Measurements from ENCODE around the gene GAS7.

The GAS7 gene

DNA sequence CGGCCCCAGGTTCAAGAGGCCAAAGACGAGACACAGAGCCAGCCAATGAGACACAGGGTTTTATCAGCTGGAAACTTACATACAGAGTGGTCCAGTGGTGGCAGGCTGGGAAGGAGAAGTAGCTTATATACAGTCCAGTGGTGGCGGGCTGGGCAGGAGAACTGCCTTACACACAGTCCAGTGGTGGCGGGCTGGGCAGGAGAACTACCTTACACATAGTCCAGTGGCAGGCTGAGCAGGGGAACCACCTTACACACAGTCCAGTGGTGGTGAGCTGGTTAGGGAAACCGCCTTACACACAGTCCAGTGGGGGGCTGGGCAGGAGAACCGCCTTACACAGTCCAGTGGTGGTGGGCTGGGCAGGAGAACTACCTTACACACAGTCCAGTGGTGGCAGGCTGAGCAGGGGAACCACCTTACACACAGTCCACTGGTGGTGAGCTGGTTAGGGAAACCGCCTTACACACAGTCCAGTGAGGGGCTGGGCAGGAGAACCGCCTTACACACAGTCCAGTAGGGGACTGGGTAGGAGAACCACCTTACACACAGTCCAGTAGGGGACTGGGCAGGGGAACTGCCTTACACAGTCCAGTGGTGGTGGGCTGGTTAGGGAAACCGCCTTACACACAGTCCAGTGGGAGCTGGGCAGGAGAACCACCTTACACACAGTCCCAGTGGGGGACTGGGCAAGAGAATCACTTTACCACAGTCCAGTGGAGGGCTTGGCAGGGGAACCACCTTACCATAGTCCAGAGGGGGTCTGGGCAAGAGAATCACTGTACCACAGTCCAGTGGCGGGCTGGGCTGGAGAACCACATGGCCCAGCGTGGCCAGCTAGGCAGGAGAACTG lies 90.9 kb downstream of the GAS7 start:
- no peak for DNase-seq

DNA sequence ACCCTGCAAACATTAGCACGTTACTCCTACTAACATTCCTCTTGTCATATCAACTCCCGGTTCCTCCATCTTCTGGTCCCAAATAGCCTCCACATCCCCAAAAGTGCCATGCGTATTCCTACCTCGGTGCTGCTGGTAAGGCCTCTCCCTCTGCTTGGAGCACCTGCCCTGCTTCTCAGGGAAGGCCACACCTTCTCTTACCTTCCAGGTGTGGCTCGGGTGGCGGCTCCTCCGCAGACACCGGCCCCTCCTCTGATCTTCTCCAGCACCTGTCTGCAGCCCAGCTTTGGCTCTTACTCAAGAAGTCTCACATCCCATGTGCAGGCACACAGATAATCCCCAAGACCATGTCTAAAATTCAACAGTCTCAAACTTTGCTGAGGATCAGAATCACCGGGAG lies 92.3 kb downstream of the GAS7 start:
- DNase-seq, result no peak

DNA sequence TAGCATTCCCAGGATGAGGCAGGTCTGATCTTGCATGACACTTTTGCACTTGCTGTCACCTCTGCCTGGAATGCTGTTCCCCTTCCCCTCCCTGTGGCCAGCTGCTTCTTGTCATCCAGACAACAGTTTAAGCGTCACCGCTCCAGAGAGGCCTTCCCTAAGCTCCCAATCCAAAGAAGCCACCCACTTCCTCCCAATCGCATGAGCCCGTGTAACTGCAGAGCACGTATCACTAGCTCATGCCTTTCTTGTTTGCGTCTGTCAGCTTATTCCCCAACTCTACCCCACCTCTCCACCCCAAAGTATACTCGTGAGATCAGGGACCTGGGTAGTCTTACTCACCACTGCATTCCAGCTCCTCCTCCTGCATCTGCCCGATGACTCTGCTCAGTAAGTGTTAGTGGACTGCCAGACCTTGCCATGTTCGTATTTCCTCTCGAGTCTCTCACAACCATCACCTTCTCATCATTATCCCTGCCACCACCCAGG lies 92.8 kb downstream of the GAS7 start:
- peak; percentile 48 for DNase-seq

DNA sequence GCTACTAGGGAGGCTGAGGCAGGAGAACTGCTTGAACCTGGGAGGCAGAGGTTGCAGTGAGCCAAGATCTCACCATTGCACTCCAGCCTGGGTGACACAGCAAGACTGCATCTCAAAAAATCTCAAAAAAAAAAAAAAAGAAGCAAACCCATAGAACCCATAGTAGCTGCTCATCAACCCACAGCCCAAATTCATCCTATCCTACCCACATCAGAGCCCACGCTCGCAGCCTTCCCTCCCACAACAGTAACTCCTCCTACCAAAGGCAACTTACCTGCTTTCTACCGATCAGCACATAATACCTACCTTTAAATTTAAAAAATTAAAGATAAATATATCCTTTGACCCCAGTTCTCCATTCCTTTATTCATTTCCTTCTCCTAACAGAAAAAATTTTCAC lies 94.7 kb downstream of the GAS7 start:
- no peak for DNase-seq

DNA sequence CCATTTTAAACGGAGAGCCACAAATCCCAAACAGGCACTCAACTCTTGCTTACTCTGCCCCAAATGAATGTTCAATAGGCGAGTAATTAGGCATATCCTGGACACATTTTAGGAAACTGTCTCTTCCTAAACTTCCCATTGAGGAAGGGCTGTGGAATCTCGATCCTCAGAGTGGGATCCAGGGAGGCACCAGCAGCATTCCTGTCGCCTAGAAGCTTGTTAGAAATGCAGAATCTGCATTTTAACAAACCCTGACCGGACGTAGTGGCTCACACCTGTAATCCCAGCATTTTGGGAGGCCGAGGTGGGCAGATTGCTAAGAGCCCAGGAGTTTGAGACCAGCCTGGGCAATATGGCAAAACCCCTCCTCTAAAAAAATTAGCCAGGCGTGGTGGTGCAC lies 95.6 kb downstream of the GAS7 start:
- DNase-seq, result no peak

DNA sequence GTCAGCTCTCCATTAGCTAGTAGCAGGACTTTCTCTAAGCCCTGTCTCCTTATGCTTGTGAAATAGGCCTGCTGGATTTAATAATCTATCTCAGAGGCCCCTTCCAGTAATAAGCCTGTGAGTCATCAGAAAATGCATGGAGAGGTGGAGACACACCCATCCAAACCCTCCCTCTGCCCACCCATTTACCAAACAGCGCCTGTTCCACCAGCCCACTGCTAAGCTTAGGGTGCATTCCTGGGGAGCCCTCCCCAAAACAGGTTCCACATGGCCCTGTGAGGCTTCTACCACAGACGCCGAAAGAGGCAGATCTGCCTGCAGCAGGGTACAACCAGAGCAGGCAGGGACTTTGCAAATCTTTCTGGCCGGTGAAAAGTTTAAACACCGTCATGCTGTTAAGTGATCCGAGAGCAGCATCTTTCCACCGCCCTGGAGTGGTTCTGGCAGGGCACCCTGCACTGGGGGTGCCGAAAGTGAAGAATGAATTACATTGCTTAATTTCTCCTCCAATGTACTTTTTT lies 99.3 kb downstream of the GAS7 start:
- DNase-seq, result peak; percentile 86

DNA sequence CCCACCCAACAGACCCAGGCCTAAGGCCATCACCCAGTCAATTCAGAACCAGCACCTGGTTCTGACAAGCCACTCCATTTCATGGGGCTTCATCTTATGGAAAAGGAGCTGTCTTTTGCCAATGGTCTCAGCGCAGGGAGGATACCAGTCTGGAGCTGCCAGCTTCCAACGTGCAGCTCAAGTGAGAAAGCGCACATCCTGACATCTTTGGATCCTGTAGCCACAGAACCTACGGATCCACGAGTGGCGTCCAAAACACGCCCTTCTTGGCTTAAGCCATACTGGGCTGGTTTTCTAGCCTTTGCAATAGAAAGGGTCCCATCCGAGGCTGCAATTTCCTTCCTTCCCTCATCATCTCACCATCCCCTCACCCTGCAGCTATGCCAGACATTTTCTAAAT lies 101.8 kb downstream of the GAS7 start:
- DNase-seq, result no peak

DNA sequence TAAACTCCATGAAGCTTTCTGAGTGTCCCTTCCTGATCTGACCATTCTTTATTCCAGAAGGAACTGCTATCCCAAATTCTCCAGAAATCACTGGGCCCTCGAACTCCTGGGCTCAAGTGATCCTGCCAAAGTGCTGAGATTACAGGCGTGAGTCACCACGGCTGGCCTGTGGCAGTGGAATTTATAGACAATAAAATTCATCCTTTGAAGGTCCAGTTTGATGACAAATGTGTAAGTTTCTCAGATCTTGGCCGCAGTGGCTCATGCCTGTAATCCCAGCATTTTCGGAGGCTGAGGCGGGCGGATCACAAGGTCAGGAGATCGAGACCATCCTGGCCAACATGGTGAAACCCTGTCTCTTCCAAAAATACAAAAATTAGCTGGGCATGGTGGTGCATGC lies 103.1 kb downstream of the GAS7 start:
- peak; percentile 65 for DNase-seq

DNA sequence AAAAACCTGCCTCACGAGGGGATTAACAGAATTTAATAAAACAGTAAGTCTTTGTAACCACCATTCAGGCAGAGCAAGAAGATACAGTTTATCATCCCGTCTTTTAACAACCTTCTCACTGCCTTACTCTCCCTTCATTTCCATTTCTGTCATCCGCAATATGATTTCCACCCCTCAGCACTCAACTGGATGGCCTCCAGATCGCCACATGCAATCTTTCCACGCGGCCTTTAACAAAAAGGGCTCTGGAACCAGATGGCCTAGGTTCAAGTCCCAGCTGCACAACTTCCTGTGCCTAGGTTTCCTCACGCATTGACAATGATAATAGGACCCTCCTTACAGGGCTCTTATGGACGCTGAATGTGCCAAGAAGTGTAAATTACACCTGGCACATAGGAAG lies 103.6 kb downstream of the GAS7 start:
- no peak for DNase-seq

DNA sequence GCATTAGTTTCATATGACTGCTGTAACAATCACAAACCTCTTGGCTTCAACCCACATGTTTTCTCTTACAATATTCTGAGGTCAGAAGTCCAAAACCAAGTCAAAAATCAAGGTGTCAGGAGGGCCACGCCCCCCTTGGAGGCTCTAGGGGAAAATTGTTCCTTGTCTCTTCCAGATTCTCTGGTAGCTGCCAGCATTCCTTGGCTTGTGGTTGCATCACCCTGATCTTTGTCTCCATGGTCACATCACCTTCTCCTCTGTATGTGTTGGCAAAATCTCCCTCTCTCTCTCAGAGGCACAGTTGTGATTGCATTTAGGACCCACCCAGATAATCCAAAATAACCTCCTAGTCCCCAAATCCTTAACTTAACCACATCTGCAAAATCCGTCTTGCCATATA lies 105.8 kb downstream of the GAS7 start:
- no peak for DNase-seq

DNA sequence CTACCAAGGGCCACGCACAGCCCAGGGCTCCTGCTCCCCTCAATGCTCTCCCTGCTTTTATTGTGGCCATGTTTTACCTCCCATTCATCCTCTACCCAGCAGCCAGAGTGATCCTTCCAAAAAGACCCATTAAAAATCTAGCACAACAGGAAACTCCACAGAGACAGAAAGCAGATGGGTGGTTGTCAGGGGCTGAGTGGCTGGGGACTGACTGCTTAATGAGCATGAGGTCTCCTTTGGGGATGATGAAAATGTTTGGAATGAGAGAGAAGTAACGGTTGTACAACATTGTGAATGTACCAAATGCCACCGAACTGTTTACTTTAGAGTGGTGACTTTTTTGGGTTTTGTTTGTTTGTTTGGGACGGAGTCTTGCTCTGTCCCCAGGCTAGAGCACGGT lies 107.4 kb downstream of the GAS7 start:
- DNase-seq, result peak; percentile 27

DNA sequence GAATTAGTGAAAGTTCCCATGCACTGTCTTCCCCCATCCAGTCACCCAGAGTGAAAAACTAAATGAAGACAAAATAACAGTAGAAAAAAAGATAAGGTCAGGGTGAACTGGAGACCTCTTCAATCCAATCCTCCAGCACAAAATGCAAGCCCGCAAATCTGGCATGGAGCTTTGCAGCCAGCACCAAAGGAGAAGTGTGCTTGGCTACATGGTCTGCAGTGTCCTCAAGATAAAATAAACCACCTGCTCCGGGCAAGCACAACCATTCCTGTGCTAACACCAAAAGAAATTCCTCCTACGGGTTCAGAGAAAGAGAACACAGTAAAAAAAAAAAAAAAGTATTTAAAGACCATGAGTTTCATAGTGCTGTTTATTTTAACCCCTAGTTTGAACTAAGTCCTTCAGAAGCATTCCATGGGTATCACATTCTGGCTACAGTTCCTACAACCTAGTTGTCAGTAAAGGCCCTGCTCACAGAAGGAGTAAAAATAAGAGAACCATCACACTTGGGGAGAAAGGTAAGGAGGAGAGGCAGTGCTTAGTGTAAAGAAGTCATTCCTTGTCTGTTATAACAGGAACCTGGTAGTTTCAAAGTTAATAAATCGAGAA lies 109.1 kb downstream of the GAS7 start:
- DNase-seq, result no peak

DNA sequence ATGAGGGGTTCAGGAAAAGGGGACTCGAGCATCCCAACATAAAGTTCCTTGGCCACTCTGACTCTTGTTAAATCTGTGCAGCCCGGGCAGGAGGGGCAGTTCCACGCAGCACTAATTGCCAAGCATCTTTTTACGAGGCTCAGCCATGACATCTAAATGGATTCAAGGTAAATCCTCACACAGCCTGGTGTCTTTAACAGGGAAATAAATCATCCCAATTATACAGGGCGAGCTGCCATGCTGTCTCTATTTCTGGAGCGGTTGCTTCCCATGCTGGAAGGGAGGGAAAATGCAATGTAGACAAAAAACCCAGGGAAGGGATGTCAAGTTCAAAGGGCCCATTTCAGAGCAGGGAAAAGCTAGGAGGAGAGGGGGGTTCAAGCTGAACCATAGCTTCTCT lies 110.0 kb downstream of the GAS7 start:
- no peak for DNase-seq

DNA sequence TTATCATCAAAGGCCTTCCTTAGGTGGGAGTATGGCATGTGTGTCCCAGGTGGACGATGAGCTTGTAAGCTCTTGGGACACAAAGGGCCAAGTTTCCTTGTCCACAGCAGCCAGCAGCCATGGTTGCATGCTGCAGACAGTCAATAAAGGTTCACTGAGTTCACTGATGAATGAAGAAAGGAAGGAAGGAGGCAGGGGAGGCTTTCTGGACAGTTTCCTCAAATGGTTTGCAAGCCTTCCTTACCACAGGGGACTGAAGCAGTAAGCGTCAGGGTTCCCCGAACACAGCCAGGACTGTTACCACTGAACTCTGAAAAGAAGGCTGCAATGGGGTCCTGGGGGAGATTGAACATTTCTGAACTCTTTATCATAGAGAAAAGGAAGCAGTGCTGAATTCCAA lies 111.1 kb downstream of the GAS7 start:
- peak; percentile 25 for DNase-seq

DNA sequence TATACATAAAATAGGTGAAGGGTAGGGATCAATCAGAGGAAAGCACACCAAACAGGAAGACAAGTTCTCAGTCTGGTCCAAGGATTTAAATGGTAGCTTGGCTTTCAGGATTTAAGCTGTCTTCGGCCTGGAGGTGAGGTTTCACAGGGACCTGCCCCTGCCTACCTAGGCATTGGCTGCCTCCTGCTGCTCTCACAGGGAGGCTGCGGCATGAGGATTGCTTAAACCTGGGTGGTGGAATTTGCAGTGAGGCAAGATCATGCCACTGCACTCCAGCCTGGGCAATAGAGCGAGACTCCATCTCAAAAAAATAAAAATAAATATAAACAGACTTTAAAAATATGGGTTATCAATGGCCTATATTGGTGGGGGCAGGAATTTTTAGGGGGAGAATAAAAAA lies 114.5 kb downstream of the GAS7 start:
- DNase-seq, result no peak

DNA sequence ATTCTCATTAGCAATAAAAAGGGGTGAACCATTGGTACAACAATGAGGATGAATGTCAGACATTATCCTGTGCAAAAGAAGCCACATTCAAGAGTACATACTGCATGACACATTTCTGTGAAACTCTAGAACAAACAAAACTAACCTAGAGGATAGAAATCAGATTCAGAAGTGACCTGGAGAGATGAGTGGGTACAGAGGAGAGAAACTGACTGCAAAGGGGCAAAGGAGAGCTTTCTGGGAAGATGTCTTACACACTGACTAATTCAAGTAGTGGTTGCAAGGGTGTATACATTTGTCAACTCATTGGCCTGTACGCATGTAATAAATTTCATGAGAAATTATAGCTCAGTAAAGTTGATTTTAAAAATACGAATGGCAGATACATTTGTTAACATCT lies 115.6 kb downstream of the GAS7 start:
- DNase-seq, result no peak

DNA sequence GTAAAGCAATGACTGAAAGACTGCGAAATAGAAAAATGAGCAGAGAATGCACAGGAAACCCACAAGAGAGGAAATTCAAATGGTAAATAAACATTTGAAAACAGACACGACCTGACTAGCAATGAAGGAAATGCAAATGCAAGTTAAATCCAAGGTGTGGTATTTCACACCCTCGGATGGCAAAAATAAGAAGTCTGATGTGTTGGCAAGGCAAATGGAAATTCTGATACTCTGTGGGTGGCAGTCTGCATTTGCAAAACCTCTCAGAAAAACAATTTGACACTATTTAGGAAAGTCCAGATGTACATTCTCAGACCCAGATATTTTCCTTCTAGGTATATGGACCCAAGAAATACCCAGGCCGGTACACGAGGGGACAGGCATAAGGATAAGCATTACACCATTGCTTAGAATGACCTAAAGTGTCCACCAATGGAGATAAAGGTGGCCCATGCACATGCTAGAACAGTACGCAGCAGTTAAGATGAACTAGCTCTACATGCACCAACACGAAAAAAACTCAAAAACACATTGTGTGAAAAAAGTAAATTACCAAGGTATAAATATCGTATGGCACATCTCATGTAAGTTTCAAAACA lies 116.7 kb downstream of the GAS7 start:
- no peak for DNase-seq

DNA sequence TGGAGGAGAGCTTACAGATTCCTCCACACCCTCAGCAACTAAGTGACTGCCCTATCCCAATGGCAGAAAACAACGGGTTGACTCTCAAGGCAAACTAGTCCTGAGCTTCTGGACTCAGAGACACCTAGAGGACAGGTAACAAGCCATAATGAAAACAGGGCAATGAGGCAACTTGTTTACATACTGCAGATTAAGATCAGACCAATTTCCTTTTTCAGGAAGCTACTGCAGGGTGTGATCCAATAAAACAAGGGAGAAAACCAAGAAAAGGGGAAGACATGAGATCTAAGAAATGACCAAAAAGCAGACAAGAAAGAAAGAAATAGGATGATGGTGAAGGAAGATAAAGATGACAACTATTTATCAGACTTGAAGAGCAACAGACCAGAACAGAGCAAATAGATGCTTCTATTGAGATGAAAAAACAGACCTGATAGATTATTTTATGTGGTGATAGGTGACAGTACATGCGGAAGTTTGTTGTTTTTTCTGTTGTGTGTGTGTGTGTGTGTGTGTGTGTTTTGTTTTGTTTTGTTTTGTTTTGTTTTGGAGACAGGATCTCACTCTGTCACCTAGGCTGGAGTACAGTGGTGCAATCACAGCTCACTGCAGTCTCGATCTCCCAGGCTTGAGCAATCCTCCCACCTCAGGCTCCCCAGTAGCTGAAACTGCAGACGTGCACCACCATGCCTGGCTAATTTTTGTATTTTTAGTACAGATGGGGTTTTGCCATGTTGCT lies 120.7 kb downstream of the GAS7 start:
- no peak for DNase-seq

DNA sequence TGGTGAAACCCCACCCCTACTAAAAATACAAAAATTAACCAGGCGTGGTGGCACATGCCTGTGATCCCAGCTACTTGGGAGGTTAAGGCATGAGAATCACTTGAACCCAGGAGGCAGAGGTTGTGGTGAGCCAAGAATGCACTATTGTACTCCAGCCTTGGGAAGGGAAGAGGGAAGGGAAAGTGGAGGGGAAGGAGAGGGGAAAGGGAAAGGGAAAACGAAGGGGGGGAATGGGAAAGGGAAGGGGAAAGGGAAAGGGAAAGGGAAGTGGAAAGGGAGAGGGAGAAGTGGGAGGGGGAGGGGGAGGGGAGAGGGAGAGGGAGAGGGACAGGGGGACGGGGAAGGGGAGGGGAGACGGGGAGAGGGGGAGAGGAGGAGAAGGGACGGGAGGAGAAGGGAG lies 122.5 kb downstream of the GAS7 start:
- DNase-seq, result no peak

DNA sequence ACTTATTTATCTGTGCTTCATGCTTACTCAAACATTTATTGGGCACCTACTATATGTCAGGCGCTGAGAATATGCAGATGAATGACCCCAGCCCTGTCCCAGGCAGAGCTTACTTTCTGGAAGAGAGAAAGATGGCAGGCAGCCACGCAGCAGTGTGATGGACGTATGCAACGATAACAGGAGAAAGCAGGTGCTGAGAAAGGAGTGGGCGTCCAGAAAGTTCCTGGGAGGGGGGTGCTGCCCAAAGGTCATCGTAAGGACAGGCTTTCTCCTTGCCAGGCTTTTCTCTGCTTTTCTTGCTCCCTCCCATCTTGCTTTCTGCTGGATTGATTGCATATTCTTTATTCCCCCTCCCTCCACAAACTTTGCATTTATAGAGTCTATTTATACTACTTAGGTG lies 124.5 kb downstream of the GAS7 start:
- no peak for DNase-seq

DNA sequence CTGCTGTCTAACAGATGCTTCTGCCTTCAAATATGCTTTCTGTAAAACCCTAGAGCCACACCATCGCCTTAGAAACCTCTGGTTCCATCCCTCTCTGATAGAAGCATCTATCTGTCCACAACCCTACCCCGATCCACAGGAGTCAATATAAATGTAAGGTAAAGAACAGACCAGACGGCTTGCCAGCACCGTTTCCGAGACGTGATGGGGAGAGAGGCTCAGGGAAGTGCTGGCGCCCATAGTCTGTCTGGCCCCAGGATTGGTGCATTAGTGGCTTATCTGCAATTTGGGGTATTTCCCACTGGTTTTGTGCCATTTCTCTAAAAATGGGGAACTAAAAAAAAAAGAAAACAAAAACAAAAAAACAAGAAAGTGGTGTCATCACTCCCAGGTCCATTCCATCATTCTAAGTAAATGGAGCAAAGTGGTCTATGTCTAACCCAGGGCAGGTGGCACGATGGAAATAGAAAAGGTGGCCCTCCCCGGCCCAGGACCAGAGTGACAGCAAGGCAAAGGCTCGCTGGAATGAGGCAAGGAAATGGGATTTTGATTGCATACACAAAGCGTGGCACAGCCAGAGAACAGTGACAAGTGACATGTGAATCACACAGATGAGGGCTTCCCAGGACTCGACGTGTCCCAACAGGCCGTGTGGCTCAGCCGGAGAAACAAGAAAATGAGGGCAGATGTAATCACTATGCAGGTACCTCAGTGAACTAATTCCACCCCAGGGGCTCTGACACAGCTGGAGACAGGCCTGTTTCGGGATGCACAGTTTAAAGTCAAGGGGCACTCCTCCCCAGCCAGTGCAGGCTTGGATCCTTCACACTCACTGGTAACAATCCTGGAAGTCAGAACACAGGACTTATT lies 125.6 kb downstream of the GAS7 start:
- no peak for DNase-seq

DNA sequence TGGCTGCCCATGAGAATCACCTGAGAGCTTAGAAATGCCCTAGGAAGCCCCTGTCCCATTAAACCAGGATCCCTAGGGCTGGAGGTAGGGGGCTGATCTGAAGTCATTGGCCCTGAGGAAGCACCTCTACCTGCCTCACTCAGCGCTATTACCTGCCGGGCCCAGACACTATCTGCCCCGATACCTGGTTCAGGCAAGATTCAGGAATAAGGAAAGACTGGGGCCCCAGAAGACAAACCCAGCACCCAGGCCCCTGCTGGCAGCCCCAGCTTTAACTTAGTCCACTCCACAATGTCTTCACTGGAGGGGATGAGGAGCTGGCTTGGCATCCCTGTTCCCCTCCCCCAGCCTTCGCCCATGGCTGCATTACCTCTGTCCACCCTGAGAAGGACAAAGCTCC lies 126.3 kb downstream of the GAS7 start:
- no peak for DNase-seq
